GM12864 (cell line): Measurements from ENCODE around the gene C9orf85.
A peak's percentile ranks its signal among the peaks of the same experiment; 100 is the strongest.

ENCODE experiments used
- DNase-seq: peaks from one replicate; pipeline ENCODE4 v3.0.0-alpha.2; 2011; ENCODE audit warnings: low read depth
- H3K4me3 ChIP-seq: 2 replicates; pipeline ENCODE4 v1.5.1; 2011; ENCODE audit warnings: mild to moderate bottlenecking, low read depth, low read length, control low read depth
- TF ChIP-seq, protein P1 (sequence below): IDR thresholded peaks from 2 replicates; pipeline ENCODE4 v1.5.1; 2011; ENCODE audit warnings: low read depth, mild to moderate bottlenecking, moderate library complexity, low read length, control low read depth, inconsistent platforms; ENCODE audit errors: missing control alignments

Gene C9orf85

DNA sequence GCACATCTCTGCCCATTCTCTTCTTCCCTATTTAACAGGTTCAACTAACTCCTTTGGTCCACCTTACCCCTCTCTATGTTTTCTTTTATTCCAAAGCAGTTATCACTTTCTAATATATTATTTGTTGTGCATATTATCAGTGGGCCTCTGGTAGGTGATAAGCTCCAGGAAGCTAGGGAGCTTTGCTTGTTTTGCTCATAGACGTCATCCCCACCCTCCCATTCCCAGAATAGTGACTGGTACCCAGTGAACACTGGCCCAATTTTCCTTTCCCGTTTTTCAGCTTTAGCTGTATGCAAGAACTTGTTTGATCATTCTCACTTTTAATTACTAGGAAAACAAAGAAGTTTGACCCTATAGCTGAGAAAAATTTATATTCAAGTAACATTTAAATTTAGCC, 7.4 kb upstream of the C9orf85 start:
- no peak overlapping the region for H3K4me3 ChIP-seq
- DNase-seq, result no peak
- TF ChIP-seq, protein P1, sequence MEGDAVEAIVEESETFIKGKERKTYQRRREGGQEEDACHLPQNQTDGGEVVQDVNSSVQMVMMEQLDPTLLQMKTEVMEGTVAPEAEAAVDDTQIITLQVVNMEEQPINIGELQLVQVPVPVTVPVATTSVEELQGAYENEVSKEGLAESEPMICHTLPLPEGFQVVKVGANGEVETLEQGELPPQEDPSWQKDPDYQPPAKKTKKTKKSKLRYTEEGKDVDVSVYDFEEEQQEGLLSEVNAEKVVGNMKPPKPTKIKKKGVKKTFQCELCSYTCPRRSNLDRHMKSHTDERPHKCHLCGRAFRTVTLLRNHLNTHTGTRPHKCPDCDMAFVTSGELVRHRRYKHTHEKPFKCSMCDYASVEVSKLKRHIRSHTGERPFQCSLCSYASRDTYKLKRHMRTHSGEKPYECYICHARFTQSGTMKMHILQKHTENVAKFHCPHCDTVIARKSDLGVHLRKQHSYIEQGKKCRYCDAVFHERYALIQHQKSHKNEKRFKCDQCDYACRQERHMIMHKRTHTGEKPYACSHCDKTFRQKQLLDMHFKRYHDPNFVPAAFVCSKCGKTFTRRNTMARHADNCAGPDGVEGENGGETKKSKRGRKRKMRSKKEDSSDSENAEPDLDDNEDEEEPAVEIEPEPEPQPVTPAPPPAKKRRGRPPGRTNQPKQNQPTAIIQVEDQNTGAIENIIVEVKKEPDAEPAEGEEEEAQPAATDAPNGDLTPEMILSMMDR, result no peak

DNA sequence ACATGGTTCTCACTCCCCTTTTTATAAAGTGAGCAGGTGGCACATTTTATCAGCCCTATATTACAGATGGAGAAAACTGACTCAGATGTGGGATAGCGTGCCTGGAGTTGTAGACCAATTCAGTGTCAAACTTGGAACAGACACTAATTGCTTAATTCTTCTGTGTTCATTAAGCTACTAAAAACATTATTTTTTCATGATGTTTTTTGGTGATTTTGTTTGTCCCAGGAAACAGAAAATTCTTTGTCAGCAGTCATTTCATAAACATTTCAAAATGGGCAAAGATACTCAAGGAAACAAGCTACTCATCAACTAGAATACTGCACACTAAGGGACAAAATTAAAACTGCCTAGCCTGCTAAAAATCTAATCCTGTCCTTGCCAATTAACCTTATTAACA, 2.6 kb upstream of the C9orf85 start:
- TF ChIP-seq, protein P1, result no peak

DNA sequence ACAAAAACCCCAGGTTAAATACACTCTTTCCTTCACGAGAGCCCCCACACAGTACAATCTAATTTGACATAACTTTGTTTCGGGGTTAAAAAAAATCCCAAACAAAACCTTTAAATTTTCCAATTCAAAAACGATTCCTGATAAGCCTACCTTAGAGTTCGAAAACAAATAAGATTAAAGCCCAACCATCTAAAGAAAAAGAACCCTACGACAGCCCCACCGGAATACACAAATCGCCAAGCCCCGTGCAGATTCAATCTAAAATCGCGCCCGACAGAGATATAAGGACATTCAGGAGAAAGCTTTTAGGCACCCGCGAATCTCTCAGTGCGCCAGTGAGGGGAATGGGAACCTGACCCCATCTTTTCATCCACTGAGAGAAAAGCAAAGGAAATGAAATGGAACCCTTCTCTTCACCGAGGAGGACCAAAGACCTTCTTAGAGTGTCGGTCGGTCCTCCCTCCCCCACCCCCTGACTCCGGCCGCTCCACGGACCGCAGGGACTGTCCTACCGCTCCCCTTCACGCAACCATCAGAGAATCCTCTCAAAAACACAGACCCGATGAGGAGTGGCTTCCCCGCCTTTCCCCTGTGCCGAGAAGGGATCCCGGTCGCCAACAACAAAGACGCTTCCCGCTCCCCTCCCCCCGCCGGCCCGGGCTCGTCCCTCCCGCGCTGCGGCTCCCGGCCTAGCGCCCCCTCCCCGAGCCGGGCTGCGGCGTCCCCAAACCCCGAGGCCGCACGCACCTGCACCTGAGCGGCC, 1.4 kb upstream of the C9orf85 start:
- no peak for DNase-seq
- H3K4me3 ChIP-seq, result peak overlapping the region; percentile 98
- TF ChIP-seq, protein P1, result no peak

More for the DNA sequence above, 2.6 kb upstream of the C9orf85 start:
- no peak for DNase-seq
- peak overlapping the region; percentile 98 for H3K4me3 ChIP-seq

DNA sequence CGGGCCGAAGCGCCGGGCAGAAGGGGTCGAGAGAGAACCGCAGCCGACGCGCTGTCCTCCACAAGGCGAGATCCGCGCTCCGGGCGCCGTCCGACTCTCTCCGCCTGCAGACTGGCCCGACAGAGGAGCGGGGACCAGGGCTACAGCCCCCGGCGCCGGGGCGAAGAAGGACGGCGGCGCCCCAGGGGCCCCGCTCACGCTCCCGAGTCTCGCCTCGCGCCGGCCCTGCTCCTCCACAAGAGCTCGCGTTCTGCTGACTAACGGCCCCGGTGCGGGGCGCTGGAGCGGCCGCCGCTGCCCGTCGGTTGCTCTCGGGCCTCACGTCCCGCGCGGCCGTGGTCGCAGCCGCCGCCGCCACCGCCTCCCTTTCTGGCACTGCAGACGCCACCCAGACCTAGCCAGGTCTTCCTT, 784 bp upstream of the C9orf85 start:
- TF ChIP-seq, protein P1, result no peak
- no peak for DNase-seq
- peak overlapping the region; percentile 98 for H3K4me3 ChIP-seq

DNA sequence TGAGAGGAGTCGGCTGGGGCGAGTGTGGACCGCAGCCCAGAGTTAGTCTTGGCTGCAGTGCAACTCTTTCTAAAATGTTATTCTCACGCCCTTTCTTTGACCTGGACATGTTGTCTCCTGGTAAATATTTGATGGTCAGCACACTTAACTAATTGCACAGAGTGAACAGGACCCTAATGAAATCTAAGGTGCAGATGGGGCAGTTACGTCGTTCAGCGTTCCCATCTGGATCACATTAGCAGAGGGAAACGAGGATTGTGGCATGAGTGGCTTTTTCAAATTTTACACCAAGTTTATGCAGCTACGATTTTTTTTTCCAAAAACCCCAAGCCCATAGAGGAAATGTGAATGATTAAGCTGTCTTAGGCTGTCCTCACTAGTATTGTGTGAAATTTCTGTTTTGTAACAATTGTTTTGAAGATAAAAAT, 483 bp downstream of the C9orf85 start:
- peak overlapping the region; percentile 84 for H3K4me3 ChIP-seq
- TF ChIP-seq, protein P1, result no peak
- DNase-seq, result no peak

DNA sequence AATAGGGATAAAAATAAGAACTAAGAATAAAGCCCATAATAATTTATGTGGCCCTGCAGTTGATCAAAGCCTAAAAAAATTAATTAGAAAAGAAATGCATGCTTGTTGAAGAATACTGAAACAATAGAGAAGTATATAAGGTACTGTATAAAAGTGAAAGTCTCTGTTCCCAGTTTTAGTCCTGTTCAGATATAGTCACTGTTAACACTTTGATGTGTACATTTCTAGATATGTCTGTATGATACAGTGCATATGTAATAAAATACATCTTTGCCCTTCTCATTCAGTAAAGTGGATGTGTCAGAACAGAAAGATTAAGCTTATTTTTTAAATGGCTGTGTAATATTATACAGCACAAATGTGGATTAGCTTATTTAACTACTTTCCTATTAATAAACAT, 4.1 kb downstream of the C9orf85 start:
- TF ChIP-seq, protein P1, result no peak
- no peak overlapping the region for H3K4me3 ChIP-seq
- DNase-seq, result no peak
